SK-N-SH (cell line): ENCODE results near the gene NRG3. TPM values are rescaled to one million over a fixed set of nuclear protein-coding genes. Genes with fewer than 3 reads are reported as not detected.

ENCODE experiments used
- CTCF ChIA-PET: fragments of 300-600, 350-600 bp; formaldehyde crosslinking; extraction: SDS; loops from one replicate; lab custom pipeline; 2021; lab: Yijun Ruan, JAX
- POLR2A ChIA-PET: fragments of 350-600 bp; sonication (Branson Sonifier 250); formaldehyde crosslinking; extraction: SDS; loops from one replicate; lab custom pipeline; 2020; ENCODE audit warnings: antibody characterized with exemption, inconsistent platforms; lab: Yijun Ruan, JAX
- DNase-seq: peaks from one replicate; pipeline ENCODE4 v3.0.0; 2012
- H2AFZ ChIP-seq: fragments of 200-600 bp; sonication (generic); 2 replicates; pipeline ENCODE4 v1.8.1; 2016; ENCODE audit warnings: antibody characterized with exemption, mild to moderate bottlenecking, low read depth
- H3F3A ChIP-seq: fragments of 200-600 bp; sonication (generic); replicated peaks from 2 replicates; pipeline ENCODE3; 2016; ENCODE audit warnings: antibody characterized with exemption, mild to moderate bottlenecking; ENCODE audit not compliant: insufficient read depth
- H3K27ac ChIP-seq, 2 experiments: fragments of 200-500 bp in 1 of 2; fragments of 200-600 bp in 1 of 2; sonication (Bioruptor generic) in 1 of 2; sonication (generic), shearing (Covaris generic) in 1 of 2; 2 replicates each; pipeline versions ENCODE4 v1.5.1 to v1.6.1; 2014 to 2016; ENCODE audit warnings: low read depth in 2 of 2, inconsistent platforms in 1 of 2, low read length in 1 of 2, mild to moderate bottlenecking in 1 of 2, mixed read lengths in 1 of 2
- H3K27me3 ChIP-seq: fragments of 200-600 bp; sonication (generic), shearing (Covaris generic); 2 replicates; pipeline ENCODE4 v1.6.1; 2016; ENCODE audit warnings: mixed run types; ENCODE audit not compliant: insufficient read depth
- H3K36me3 ChIP-seq, 2 experiments: fragments of 200-500 bp in 1 of 2; fragments of 200-600 bp in 1 of 2; sonication (Bioruptor generic) in 1 of 2; sonication (generic) in 1 of 2; replicated peaks in 1 of 2; 2 replicates each; pipeline versions ENCODE3 to v1.5.1; 2014 to 2016; ENCODE audit warnings: low read length in 1 of 2, mild to moderate bottlenecking in 1 of 2; ENCODE audit not compliant: insufficient read depth in 2 of 2, control insufficient read depth in 1 of 2
- H3K4me1 ChIP-seq, 2 experiments: fragments of 200-500 bp in 1 of 2; fragments of 200-600 bp in 1 of 2; sonication (Bioruptor generic) in 1 of 2; sonication (generic), shearing (Covaris generic) in 1 of 2; 2 replicates each; pipeline versions ENCODE4 v1.5.1 to v1.6.1; 2014 to 2016; ENCODE audit warnings: low read depth in 1 of 2, low read length in 1 of 2, mixed run types in 1 of 2; ENCODE audit not compliant: insufficient read depth in 2 of 2, control insufficient read depth in 1 of 2
- H3K4me2 ChIP-seq: fragments of 200-600 bp; sonication (generic), shearing (Covaris generic); 2 replicates; pipeline ENCODE4 v1.6.1; 2017; ENCODE audit warnings: mixed run types
- H3K4me3 ChIP-seq, 2 experiments: fragments of 200-500 bp in 1 of 2; fragments of 200-600 bp in 1 of 2; sonication (Bioruptor generic) in 1 of 2; sonication (generic), shearing (Covaris generic) in 1 of 2; 2 replicates each; pipeline versions ENCODE4 v1.5.1 to v1.8.1; 2014 to 2016; ENCODE audit warnings: low read depth in 2 of 2, inconsistent platforms in 1 of 2, low read length in 1 of 2, mild to moderate bottlenecking in 1 of 2, mixed read lengths in 1 of 2, moderate library complexity in 1 of 2
- H3K79me2 ChIP-seq: fragments of 200-600 bp; sonication (generic); 2 replicates; pipeline ENCODE4 v1.8.1; 2017; ENCODE audit warnings: mild to moderate bottlenecking; ENCODE audit not compliant: insufficient read depth
- H3K9ac ChIP-seq: fragments of 200-600 bp; sonication (generic); 2 replicates; pipeline ENCODE4 v1.6.1; 2017; ENCODE audit warnings: mixed run types
- H3K9me2 ChIP-seq: fragments of 200-600 bp; sonication (generic); 2 replicates; pipeline ENCODE4 v1.6.1; 2017; ENCODE audit warnings: mixed run types
- H3K9me3 ChIP-seq: fragments of 200-600 bp; sonication (generic); 2 replicates; pipeline ENCODE4 v1.6.1; 2017; ENCODE audit warnings: mixed run types, mild to moderate bottlenecking, moderate library complexity
- H4K20me1 ChIP-seq: fragments of 200-600 bp; sonication (generic); 2 replicates; pipeline ENCODE4 v1.6.1; 2017; ENCODE audit warnings: mild to moderate bottlenecking, mixed run types; ENCODE audit not compliant: insufficient read depth
- CHD2 ChIP-seq: fragments of 150-350 bp; IDR thresholded peaks from 2 replicates; pipeline ENCODE4 v1.6.1; 2018; ENCODE audit warnings: low read length; ENCODE audit not compliant: partially characterized antibody
- FOSL2 ChIP-seq: IDR thresholded peaks from 2 replicates; pipeline ENCODE4 v1.4.0; 2012; ENCODE audit warnings: low read depth, mild to moderate bottlenecking, moderate library complexity, borderline replicate concordance
- FOXJ3 ChIP-seq: sonication (generic); formaldehyde crosslinking; IDR thresholded peaks from 2 replicates; pipeline ENCODE4 v1.5.1; 2020; ENCODE audit warnings: mild to moderate bottlenecking, missing genetic modification reagents
- FOXM1 ChIP-seq: IDR thresholded peaks from 2 replicates; pipeline ENCODE4 v1.4.0; 2012; ENCODE audit warnings: low read depth, mild to moderate bottlenecking
- GATA2 ChIP-seq: sonication (generic); formaldehyde crosslinking; IDR thresholded peaks from 2 replicates; pipeline ENCODE4 v1.5.0; 2020; ENCODE audit warnings: mild to moderate bottlenecking, missing genetic modification reagents
- JUND ChIP-seq: IDR thresholded peaks from 2 replicates; pipeline ENCODE4 v1.4.0; 2012
- MEF2A ChIP-seq: IDR thresholded peaks from 2 replicates; pipeline ENCODE4 v1.4.0; 2012; ENCODE audit warnings: low read depth, borderline replicate concordance
- NFIC ChIP-seq: IDR thresholded peaks from 2 replicates; pipeline ENCODE4 v1.4.0; 2012; ENCODE audit warnings: borderline replicate concordance
- NRF1 ChIP-seq: IDR thresholded peaks from 2 replicates; pipeline ENCODE4 v1.6.1; 2012; ENCODE audit warnings: low read depth, mild to moderate bottlenecking, low read length
- SMC3 ChIP-seq: IDR thresholded peaks from 2 replicates; pipeline ENCODE4 v1.6.1; 2012; ENCODE audit warnings: low read depth, low read length, improper control_type of control experiment
- YY1 ChIP-seq: IDR thresholded peaks from 2 replicates; pipeline ENCODE4 v1.4.0; 2012; ENCODE audit warnings: low read depth, mild to moderate bottlenecking
- WGBS: methylation state at CpG from one replicate; pipeline ENCODE4 v1.1.6; 2017; ENCODE audit warnings: low lambda C conversion rate; 5-methylcytosine and 5-hydroxymethylcytosine counted together
- polyA plus RNA-seq, 3 experiments: library from polyadenylated mRNA; depleted of rRNA; stranded (reverse); fragments of >200 nt; gene quantifications; 2 replicates each; pipeline ENCODE4 v1.2.3, GENCODE V29; 2012
- TF ChIP-seq, protein P1 (sequence below): fragments of 200-600 bp; sonication (generic); IDR thresholded peaks from 2 replicates; pipeline ENCODE4 v1.6.1; 2017; ENCODE audit warnings: antibody characterized with exemption, mild to moderate bottlenecking, moderate library complexity
- TF ChIP-seq, protein P2 (sequence below): IDR thresholded peaks from 2 replicates; pipeline ENCODE4 v1.4.0; 2012; ENCODE audit warnings: low read depth
- TF ChIP-seq, protein P3 (sequence below): IDR thresholded peaks from 2 replicates; pipeline ENCODE4 v1.6.1; 2012; ENCODE audit warnings: mild to moderate bottlenecking, low read depth, low read length, moderate library complexity
- TF ChIP-seq, protein P4 (sequence below): IDR thresholded peaks from 2 replicates; pipeline ENCODE4 v1.4.0; 2012; ENCODE audit warnings: low read depth, borderline replicate concordance
- TF ChIP-seq, protein P5 (sequence below): fragments of 150-350 bp; IDR thresholded peaks from 2 replicates; pipeline ENCODE4 v1.6.1; 2016; ENCODE audit warnings: mild to moderate bottlenecking, low read depth, low read length

The NRG3 gene
- polyA plus RNA-seq, 1 of the 3 experiments (the other 2 are of a cell fraction), result 0.03 TPM

DNA sequence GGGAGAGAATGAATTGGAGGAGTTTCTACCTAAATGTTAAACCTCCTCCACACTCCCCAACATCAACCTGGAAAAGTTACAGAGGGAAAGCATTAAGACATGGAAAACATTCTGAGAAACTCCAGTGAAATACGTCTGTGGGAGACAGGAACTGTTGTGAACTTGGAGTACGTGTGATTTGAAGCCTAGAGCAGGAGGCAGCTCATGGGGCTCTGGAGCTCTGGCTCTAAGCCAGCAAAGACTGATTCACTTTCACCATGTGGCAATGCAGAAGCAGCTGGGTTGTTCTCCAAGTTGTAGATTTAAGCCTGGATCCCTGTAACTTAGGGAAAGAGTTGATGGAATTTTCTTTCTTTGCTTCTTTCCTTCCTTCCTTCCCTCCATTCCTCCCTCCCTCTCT is 503.2 kb downstream of the NRG3 start:
- no peaks in the 10 kb centered on the region for H3K79me2 ChIP-seq
- no peak overlapping the region for H3K27ac ChIP-seq
- WGBS, result 34% methylated on average over 2 of the region's 2 CpGs
- no peak overlapping the region for H3K4me2 ChIP-seq
- H3K9me2 ChIP-seq, result no peaks in the 10 kb centered on the region
- H3F3A ChIP-seq, result peaks cover 2% of the 10 kb centered on the region
- no peaks in the 10 kb centered on the region for H3K36me3 ChIP-seq
- H3K9me3 ChIP-seq, result no peaks in the 10 kb centered on the region
- ChIA-PET POLR2A (no interaction called here), CTCF (interaction anchor here (0.9 kb wide), 1 partner anchor 1719 kb away, joined by 3 read pairs; no protein-coding TSS in a partner anchor)
- no peaks in the 10 kb centered on the region for H3K4me1 ChIP-seq
- no peak overlapping the region for H3K4me3 ChIP-seq
- DNase-seq, result peak; percentile 42
- TF ChIP-seq FOXJ3 (CRISPR knock-in tag) (no peak), MEF2A (no peak), NFIC (peak; percentile 32; the same call in 1 of the 2 replicates)
- TF ChIP-seq, protein P1, sequence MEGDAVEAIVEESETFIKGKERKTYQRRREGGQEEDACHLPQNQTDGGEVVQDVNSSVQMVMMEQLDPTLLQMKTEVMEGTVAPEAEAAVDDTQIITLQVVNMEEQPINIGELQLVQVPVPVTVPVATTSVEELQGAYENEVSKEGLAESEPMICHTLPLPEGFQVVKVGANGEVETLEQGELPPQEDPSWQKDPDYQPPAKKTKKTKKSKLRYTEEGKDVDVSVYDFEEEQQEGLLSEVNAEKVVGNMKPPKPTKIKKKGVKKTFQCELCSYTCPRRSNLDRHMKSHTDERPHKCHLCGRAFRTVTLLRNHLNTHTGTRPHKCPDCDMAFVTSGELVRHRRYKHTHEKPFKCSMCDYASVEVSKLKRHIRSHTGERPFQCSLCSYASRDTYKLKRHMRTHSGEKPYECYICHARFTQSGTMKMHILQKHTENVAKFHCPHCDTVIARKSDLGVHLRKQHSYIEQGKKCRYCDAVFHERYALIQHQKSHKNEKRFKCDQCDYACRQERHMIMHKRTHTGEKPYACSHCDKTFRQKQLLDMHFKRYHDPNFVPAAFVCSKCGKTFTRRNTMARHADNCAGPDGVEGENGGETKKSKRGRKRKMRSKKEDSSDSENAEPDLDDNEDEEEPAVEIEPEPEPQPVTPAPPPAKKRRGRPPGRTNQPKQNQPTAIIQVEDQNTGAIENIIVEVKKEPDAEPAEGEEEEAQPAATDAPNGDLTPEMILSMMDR, result no peak
- TF ChIP-seq, all 33 proteins: peak for 1
- Histone ChIP-seq H2AFZ (no peak overlapping the region), H3K9ac (no peak overlapping the region), H4K20me1 (no peaks in the 10 kb centered on the region), H3K27me3 (no peaks in the 10 kb centered on the region)

DNA sequence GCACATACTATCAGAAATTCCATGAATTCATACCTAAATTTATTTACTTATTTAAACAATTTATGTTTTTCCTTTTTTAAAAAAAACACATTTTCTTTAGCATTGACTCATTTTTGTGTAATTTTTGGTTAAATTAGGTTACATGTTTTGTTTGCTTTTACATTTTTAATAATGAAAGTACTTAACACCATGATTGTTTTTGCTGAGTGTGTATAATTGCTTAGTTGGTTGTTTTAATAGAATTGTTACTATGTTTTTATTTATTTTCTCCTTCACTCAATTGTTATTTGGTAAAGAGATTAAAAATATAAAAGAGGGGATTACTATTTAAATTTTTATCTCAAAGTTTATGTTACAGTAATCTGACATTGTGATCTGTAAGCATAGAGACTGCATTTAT is 508.4 kb downstream of the NRG3 start:
- Histone ChIP-seq H2AFZ (0 out of 2 replicates have a peak overlapping the region, but pooled peaks have one; percentile 41), H3K9ac (no peak overlapping the region), H3K27ac (no peak overlapping the region), H3K4me1 (no peaks in the 10 kb centered on the region), H3K9me2 (no peaks in the 10 kb centered on the region), H3K9me3 (no peaks in the 10 kb centered on the region), H3K4me3 (no peak overlapping the region), H4K20me1 (no peaks in the 10 kb centered on the region), H3K4me2 (no peak overlapping the region), H3K79me2 (no peaks in the 10 kb centered on the region; the same call in 1 of the 2 replicates), H3K36me3 (no peaks in the 10 kb centered on the region), H3K27me3 (no peaks in the 10 kb centered on the region), H3F3A (peaks cover 3% of the 10 kb centered on the region)
- ChIA-PET POLR2A (no interaction called here), CTCF (no interaction called here)
- no peak for DNase-seq
- TF ChIP-seq, protein P2, sequence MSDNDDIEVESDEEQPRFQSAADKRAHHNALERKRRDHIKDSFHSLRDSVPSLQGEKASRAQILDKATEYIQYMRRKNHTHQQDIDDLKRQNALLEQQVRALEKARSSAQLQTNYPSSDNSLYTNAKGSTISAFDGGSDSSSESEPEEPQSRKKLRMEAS, result no peak
- no peak for TF ChIP-seq FOXM1
- no peak for TF ChIP-seq YY1
- no peak for TF ChIP-seq NRF1
- no peak for TF ChIP-seq GATA2 (CRISPR knock-in tag)
- TF ChIP-seq, protein P3, sequence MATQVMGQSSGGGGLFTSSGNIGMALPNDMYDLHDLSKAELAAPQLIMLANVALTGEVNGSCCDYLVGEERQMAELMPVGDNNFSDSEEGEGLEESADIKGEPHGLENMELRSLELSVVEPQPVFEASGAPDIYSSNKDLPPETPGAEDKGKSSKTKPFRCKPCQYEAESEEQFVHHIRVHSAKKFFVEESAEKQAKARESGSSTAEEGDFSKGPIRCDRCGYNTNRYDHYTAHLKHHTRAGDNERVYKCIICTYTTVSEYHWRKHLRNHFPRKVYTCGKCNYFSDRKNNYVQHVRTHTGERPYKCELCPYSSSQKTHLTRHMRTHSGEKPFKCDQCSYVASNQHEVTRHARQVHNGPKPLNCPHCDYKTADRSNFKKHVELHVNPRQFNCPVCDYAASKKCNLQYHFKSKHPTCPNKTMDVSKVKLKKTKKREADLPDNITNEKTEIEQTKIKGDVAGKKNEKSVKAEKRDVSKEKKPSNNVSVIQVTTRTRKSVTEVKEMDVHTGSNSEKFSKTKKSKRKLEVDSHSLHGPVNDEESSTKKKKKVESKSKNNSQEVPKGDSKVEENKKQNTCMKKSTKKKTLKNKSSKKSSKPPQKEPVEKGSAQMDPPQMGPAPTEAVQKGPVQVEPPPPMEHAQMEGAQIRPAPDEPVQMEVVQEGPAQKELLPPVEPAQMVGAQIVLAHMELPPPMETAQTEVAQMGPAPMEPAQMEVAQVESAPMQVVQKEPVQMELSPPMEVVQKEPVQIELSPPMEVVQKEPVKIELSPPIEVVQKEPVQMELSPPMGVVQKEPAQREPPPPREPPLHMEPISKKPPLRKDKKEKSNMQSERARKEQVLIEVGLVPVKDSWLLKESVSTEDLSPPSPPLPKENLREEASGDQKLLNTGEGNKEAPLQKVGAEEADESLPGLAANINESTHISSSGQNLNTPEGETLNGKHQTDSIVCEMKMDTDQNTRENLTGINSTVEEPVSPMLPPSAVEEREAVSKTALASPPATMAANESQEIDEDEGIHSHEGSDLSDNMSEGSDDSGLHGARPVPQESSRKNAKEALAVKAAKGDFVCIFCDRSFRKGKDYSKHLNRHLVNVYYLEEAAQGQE, result no peak
- no peak for TF ChIP-seq FOSL2
- TF ChIP-seq, protein P4, sequence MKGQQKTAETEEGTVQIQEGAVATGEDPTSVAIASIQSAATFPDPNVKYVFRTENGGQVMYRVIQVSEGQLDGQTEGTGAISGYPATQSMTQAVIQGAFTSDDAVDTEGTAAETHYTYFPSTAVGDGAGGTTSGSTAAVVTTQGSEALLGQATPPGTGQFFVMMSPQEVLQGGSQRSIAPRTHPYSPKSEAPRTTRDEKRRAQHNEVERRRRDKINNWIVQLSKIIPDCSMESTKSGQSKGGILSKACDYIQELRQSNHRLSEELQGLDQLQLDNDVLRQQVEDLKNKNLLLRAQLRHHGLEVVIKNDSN, result no peak
- TF ChIP-seq, protein P1, result no peak
- TF ChIP-seq SMC3, result no peak
- TF ChIP-seq JUND, result no peak
- TF ChIP-seq, protein P5, sequence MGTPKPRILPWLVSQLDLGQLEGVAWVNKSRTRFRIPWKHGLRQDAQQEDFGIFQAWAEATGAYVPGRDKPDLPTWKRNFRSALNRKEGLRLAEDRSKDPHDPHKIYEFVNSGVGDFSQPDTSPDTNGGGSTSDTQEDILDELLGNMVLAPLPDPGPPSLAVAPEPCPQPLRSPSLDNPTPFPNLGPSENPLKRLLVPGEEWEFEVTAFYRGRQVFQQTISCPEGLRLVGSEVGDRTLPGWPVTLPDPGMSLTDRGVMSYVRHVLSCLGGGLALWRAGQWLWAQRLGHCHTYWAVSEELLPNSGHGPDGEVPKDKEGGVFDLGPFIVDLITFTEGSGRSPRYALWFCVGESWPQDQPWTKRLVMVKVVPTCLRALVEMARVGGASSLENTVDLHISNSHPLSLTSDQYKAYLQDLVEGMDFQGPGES, result no peak
- no peak for TF ChIP-seq CHD2
